Mammary epithelial cell (primary cell): ENCODE results near the gene SSBP1.

Source experiments
- CTCF ChIP-seq, 2 donors: IDR thresholded peaks in 1 of 2; conservative IDR thresholded peaks in 1 of 2; 2 replicates each; pipeline ENCODE4 v1.5.1; 2011 to 2012; ENCODE audit warnings: inconsistent platforms in 2 of 2, low read length in 2 of 2, mild to moderate bottlenecking in 2 of 2, control low read depth in 1 of 2, low read depth in 1 of 2; ENCODE audit not compliant: insufficient read depth in 1 of 2; ENCODE audit errors: extremely low read depth in 1 of 2
- EZH2 ChIP-seq: IDR thresholded peaks from 2 replicates; pipeline ENCODE4 v1.6.1; 2012; ENCODE audit warnings: low read length, inconsistent platforms, borderline replicate concordance

DNA sequence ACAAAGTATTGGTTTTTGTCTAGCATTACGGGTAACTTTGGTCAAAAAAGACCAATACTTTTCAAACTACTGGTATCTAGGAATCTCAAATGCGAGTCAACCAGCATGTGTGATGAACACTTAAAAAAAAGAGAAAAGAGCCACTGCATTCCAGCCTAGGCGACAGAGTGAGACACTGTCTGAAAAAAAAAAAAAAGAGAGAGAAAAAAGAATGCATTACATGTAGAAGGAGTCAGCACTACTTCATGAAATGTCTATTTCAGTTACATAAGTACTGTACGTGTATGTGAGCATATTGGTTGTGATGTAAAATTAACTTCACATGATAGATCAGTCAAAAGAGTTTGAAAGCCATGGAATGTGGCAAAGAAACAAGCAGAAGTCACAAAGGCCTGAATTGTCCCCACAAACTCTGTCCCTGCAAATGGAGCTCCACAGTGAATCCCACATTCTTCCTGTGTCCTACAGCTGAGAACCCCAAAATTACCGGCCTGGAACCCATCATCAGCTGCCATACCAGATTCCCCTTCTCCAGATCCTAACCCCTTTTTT is 37.8 kb upstream of the SSBP1 start:
- no peak for TF ChIP-seq CTCF (conservative IDR thresholded peaks at IDR 0.05 in 1 of 2, IDR thresholded peaks at IDR 0.05 in 1 of 2; ENCODE audit: extremely low read depth in 1 of 2, insufficient read depth in 1 of 2, low read depth in 1 of 2, low read length in 2 of 2)
- no peak for TF ChIP-seq EZH2
